Stimulated activated CD4-positive, alpha-beta T cell treated with anti-CD3 and anti-CD28 coated beads, Interleukin-15, amount 100 ng/mL, for 1 hour (primary cell): Measurements from ENCODE around the gene MYCN.
A peak's percentile ranks its signal among the peaks of the same experiment; 100 is the strongest.
"Not testable (repeated sequence)": the region's sequence is repeated elsewhere in the genome, so short reads cannot be mapped to it uniquely, and the experiment has no call there.

Experiments used
- DNase-seq, 2 donors: peaks; one replicate each; pipeline ENCODE4 v3.0.0-alpha.2; 2020; ENCODE audit warnings: low read depth in 1 of 2, low spot score in 1 of 2

The MYCN gene

DNA sequence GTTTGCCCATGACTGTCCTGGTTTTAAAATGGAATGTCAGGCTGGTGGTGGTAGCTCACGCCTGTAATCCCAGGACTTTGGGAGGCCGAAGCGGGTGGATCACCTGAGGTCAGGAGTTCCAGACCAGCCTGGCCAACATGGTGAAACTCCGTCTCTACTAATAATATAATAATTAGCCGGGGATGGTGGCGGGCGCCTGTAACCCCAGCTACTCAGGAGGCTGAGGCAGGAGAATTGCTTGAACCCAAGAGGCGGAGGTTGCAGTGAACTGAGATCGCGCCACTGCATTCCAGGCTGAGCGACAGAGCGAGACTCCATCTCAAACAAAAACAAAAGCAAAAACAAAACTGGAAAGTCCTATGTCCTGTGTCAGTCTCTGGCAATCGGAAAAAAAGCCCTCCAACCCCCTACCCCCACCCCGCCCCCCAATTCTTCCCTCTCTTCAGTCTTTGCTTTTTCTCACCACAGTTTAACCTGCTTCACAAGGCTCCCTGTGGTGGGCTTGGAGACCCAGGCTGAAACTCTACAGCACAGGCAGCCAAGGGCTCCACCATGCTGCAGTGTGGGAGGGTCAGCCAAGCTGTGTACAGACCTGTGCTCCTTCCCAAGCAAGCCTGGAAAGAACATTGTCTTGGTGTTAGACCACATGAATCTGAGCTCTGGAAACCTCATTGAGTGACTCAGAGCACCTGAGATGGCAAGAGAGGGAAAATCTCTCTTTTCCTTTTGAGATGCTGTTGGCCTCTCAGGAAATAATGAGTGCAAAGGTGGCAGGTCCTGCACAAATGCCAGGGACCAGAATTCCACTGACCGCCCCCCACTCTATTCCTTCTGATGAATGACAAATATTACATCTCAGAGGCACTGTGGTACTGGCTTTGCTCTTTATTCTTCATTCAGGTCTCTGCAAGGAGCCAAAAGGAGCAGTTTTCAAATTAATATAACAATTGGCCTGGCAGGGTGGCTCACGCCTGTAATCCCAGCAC is 16.7 kb downstream of the MYCN start:
- DNase-seq = no peak

DNA sequence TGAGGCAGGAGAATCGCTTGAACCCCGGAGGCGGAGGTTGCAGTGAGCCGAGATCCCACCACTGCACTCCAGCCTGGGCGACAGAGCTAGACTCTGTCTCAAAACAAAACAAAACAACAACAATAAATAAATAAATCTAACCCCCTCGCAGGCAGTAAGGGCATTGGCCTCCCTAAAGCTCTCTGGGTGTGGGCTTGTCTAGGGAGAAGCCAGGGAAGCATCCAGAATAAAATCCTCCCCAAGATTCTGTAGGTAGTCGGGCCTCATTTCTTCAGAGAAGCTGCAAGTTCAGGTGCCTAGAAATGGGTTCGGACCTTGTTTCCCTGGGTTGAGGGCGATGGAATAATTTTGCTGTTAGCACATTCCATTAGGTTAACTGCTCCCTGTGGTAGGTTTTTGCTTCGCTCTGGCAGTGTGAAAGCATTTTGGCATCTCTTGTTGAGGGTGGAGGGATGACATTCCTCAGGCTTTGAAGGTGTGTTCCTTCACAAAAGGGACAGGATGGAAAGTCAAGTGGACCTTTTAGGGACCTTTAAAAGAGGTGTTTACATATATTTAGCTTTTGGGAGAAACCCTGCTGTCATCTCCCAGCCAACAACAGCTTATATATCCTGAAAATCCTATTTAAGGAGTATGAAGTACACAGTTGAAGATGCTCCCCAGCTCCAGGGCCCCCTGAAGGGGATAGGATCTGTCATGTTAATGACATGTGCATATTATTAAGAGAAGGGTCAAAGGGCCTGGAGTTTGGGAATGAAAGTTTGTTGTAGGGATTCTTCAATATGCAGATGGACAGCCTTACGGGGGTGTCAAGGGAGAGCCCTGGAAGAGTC is 17.7 kb downstream of the MYCN start:
- DNase-seq = no peak

DNA sequence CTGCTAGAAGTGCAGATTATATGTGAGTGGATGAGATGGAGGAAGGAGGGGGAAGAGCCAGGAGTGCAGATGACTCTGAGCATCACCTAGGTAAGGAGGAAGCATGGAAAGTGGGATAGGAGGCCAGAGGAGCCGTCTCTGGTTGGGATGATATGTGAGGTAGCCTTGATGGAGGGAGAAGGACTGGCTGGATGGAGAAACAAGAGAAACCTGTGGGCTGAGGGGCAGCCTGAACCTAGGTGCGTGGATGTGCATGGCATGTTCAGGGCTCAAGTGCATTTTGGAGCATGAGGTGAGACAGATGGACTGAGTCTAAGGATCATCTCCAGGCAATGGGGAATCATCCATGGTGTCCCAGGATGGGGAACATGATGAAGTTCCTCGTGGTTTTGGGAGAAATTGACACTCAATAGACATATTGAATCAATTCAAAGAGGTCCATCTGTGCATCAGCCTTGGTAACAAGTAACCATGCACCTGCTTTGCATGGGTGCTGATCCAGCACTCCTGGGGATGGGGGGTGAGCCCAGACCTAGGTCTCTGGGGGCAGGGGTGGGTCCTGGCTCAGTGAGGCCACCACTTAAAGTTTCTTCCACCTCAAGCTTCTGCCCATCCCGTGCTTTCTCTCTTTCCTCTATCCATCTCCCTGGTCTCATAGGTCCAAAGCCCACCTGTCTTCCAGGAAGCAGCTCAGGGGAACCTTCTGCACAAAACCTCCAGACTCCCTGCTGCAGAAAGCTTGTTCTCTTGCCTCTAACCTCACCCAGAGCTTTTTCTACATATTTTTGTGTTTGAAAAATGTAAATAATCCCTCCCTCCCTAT is 19.2 kb downstream of the MYCN start:
- no peak for DNase-seq

DNA sequence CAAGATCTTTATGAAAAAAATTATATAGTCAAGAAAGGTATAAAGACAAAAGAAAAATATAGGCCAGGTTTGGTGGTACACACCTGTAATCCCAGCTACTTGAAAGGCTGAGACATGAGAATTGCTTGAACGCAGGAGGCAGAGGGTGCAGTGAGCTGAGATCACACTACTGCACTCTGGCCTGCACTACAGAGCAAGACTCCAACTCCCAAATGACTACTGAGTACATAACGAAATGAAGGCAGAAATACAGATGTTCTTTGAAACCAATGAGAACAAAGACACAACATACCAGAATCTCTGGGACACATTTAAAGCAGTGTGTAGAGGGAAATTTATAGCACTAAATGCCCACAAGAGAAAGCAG is 19.8 kb downstream of the MYCN start:
- not testable (repeated sequence) for DNase-seq

DNA sequence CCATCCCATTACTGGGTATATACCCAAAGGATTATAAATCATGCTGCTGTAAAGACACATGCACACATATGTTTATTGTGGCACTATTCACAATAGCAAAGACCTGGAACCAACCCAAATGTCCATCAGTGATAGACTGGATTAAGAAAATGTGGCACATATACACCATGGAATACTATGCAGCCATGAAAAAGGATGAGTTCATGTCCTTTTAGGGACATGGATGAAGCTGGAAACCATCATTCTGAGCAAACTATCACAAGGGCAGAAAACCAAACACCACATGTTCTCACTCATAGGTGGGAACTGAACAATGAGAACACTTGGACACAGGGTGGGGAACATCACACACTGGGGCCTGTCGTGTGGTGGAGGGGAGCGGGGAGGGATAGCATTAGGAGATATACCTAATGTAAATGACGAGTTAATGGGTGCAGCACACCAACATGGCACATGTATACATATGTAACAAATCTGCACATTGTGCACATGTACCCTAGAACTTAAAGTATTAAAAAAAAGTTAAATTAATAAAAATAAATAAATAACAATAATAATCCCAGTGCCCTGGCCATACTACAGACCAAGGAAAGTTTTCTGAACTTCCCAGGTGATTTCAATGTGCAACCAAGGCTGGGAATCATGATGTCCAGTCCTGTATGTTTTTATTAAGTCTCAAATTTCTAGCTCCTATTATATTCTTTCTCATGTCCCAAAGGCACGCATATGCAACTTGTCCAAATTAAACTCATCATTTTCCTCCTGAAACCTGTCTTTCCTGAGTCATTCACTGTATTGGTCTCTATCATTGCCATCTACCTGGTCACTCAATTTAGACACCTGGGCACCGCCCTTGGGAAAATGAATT is 23.0 kb downstream of the MYCN start:
- not testable (repeated sequence) for DNase-seq

DNA sequence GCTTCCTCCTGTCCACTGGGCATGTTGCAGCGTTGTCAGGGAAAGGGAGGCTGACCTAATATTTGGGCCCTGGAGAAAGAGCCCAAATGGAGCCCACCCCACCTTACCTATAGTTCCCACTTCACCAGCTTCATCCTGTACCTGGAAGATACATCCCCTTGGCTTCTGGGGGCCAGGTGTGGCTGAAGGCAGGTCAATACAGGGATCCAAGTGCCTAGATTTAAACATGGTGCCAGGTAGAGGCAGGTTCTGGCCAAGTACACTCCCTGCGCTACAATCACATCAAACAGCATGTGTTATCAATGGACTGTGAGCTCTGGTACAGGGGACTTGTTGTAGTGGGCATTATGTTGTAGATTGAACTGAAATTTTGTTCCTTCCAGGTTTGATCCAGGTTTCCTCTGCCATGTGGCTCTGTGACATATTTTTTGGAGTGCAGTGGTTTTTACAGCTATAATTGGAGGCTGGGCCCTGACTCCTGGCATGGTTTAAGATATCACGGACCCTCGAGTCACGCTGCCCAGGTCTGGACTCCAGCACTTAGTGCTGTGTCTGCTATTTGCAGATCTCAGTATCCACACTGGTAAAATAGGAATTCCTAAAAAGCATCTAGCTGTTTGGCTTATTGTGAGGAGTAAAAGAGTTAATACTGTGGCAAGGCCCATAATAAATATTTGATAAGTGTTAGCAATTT is 23.8 kb downstream of the MYCN start:
- no peak for DNase-seq

DNA sequence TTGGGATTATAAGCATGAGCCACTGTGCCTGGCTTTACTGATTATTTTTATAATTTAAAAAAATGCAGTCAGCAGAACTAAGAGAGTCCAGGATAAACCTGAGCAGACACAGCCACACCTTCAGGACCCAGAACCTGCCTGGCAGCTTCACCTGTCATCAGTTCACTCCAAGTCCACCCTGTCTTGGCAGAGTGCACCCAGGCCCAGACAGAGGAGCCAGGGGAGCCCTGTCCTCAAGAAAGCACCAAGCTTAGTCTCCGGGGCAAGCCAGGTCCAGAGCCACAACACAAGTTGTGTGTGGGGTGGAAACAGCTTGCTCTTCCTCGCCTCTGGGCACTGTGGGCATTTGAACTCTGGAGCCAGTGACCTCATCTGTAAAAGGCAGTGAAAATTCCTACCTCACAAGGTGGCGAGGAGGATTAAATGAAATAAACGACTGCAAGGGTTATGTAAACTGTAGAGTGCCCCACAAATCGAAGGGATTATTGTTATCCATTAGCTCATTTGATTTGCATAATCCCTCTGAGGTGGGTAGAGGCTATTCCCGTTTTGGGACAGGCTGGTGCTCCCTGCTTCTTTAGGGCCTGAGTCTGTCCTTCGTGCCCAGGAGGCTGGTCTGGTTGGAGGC is 24.7 kb downstream of the MYCN start:
- no peak for DNase-seq

DNA sequence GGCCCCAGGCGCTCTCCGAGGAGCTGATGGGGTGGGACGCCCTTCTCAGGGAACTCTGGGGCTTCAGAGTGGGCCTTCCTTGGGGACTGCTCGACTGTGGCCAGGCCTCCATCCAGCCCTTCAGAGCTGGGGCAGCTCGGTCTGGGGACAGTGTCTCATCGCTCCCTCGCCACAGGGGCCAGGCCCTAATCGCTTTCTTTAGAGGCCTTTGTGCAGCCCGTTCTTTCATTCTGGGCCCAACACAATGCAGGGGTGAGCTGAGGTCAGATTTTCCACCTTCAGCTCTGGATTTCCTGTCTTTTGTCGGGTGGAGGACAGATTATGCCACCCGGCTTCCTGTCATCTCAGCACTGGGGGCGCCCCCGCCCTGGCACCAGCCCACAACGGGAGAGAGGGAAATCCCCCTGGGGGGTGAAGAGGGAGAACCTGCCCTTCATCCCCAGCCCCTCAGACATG is 25.2 kb downstream of the MYCN start:
- DNase-seq = peak in 1 of 2 donors; percentile 33

DNA sequence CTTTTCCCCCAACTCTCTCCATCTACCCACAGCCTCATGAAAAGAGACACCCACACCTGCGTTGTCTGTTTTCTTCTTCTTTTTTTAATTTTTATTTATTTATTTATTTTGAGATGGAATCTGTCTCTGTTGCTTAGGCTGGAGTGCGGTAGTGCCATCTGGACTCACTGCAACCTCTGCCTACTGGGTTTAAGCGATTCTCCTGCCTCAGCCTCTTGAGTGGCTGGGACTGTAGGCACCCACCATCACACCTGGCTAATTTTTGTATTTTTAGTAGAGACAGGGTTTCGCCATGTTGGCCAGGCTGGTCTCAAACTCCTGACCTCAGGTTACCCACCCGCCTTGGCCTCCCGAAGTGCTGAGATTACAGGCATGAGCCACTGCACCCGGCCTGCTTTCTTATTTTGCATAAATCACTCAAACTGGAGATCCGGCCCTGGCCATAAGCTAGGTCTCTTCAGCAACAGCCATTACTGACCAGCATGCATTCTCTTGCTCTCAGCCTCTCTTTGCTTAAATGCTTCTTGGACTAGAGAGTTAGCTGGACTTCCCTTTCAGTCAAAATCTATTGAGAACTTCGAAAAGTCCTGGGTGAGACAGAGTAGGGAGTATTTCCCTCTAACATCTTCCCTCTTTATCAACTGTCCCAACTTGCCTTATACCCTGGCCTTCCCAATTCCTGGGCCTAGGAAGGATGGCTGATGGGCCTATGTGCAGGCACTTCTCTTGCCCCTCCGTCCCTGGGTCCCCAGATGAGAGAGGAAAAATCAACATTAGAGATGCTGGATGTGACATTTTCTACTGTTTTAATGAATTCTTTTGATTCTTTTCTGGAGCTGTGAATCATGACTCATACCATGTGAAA is 27.3 kb downstream of the MYCN start:
- DNase-seq = no peak

DNA sequence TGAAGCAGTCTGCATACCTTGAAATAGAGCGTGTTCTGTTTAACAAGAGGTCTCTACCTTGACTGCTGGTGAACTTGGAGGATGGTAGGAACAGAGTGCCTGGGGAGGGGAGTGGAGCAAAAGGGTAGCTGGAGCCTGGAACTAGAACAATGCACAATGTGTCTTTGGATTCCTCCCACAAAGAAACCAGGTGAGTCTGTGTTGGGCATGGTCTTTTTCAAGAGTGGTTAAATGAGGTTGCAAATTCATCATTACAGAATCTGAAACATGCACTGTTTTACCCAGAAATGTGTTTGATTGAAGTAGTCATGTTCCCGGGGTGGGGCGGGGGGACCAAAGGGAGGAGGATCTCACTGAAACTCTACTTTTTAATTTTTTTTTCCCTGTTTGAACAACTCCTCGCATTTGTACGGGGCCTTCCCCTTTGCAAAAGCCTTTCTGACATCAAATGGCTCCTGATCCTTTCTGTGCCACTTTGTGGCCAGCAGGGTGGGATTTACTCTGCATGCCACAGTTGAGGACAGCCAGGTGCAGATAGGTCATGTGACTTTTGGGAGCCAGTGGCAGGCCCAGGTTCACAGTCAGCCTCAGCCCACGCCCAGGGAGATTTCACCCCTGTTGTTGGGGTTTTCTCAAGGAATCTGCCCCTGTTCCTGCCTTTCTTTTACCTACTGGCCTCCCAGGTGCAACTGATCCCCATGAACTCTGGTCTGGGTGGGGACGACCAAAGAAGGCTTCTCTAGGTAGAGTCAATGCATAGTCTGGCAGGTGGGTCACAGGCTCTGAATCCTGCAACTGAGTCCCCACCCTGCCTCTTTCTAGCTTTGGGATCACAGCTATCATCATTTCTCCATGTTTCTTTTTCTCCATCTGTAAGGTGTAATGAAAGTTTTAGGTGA is 28.2 kb downstream of the MYCN start:
- DNase-seq = no peak

DNA sequence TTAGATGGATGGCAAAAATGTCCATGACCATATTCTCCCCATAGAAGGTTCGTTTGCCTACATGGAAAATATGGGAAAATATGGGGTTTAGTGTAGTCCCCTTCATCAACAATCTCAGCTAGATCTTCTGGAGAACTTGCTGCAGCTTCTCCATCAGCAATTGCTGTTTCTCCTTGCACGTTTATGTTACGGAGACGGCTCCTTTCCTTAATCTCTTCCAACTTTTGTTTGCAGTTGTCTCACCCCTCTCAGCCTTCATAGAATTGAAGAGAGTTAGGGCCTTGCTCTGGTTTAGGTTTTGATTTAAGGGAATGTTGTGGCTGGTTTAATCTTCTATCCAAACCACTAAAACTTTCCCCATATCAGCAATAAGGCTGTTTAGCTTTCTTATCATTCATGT is 28.9 kb downstream of the MYCN start:
- DNase-seq = no peak

DNA sequence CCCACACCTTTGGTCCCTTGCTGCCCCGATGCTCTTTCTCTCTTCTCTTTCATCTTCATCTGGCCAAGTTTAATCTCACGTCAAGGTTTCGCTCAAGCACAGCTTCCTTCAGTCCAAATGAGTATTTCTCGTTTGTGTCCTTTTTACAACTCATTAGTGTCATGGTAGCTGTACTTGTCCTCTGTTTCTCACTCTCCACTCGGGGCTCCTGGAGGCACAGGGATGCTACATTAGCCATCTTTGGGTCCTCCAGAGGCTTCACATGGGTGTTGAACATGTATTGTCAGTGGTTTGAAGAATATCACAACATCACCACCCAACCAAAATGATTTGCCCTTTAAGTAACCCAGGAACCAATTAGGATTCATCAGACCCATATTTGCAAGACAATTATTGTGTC is 30.4 kb downstream of the MYCN start:
- no peak for DNase-seq

DNA sequence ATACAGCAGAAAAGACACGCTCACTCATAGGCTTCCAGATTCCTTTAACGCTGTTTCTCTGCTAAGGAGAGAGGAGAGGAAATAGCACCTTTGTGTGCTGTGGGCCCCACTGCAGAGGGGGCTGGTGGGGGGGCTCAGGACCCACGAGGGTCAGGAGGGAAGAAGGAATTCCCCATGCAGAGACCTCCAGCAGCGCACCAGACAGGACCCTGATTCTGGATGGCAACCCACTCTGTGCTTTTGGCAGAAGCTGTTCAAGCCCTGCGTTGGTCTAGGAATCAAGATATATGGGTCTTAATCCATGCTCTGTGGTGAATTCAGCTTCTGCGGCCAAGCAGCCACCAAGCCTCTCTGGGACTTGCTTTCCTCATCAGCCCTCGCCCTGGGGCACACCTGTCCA is 31.0 kb downstream of the MYCN start:
- no peak for DNase-seq

DNA sequence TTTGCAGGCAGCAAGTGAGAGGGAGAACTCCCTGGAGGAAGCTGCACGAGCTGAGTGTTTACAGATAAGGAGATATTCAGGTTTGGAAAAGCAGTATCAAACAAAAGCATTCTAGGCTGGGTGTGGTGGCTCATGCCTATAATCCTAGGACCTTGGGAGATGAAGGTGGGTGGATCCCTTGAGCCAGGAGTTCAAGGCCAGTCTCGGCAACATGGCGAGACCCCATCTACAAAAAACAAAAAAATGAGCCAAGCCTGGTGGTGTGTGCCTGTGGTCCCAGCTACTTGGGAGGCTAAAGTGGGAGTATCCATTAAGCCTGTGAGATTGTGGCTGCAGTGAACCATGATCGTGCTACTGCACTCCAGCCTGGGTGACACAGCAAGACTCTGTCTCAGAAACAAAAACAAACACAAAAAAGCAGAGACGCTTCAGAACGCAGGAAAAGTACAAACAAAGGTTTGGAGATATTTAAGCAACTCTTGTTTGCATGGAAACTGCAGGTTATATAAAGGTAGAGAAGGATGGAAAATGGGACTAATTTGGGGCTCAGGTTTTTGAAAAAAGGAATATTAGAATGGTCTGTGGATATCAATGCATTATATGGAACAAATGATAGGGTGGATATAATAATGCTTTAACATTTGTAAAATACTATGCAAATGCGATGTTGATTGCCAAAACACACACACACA is 31.6 kb downstream of the MYCN start:
- DNase-seq = no peak

DNA sequence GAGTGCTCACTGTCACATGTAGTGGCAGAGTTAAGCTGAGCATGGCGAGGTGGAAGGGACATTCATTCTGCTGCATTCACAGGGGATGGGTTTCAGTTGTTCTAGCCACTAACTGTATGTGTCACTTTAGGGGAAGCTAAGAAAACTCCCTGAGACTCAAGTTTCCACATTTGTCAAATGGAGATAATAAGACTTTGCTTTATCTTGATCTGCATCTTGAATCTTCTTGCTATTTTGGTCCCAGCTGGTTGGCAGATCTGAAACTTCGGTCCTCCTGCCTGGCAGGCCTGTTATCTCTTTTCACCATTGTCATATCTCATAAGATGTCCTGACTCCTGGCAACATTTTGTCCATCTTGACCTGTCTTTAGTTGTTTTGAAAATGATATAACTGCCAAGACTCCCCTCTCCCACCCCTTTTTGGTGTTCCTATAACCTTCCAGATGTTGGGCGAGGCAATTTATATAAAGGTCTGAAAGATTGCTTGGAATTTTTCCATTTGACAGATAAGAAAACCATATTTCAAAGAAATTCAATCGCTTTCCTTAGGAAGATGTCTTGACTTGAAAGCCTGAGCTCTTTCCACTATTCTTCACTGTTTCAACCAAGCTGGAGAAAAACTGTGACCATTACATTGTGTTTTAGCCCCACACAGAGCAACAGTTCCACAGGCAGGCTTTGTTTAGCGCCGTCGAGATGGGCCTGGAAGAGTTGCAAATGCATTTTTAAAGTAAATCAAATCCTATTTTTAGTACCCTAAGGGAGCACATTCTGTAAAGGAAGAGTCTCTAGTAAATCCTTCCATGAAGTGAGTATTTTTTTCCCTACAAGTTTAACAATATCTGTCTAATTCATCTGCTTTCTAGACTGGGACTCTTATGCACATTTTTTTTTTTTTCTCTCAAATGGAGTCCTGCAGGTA is 33.4 kb downstream of the MYCN start:
- no peak for DNase-seq
